ENCODE measurements around the gene DLL4. TPM values are rescaled to one million over a fixed set of nuclear protein-coding genes. Genes with fewer than 3 reads are reported as not detected.

Gene DLL4
- total and polyA plus RNA-seq, 2 donors (not counting 1 experiment from before 2014, with no cell fraction given): 0.07 to 0.30 TPM

GRCh38 chr15:40940296-40940801, 11.2 kb downstream of the DLL4 start:
- no peaks in the 10 kb centered on the region for H3K36me3 ChIP-seq (replicated peaks in 1 of 2; ENCODE audit: control extremely low read depth in 1 of 2, control insufficient read depth in 1 of 2, extremely low read depth in 1 of 2, insufficient read depth in 2 of 2, low read length in 1 of 2)
- 15% methylated on average over 12 of the region's 15 CpGs for whole genome bisulfite sequencing (ENCODE audit: insufficient coverage)
- Mint-ChIP-seq H3K4me1 (peaks cover 36% of the 10 kb centered on the region), H3K4me3 (peak overlapping the region; percentile 75), H3K9me3 (ENCODE audit: insufficient read depth) (no peaks in the 10 kb centered on the region), H3K27ac (peak overlapping the region; percentile 75), H3K27me3 (no peaks in the 10 kb centered on the region)
- peak overlapping the region; percentile 99 for H3K4me2 ChIP-seq (replicated peaks; ENCODE audit: low read depth, low read length, poor library complexity, severe bottlenecking)
- ATAC-seq (ENCODE audit: low read depth) (no peak), DNase-seq (peak; percentile 35)
- intact Hi-C loops (cut with micrococcal nuclease): loop anchor here (2.0 to 5.0 kb wide), 2 partner anchors 14 to 82 kb away; no protein-coding TSS in a partner anchor
- H2AFZ ChIP-seq (ENCODE audit: insufficient read depth, low read depth, low read length, poor library complexity, severe bottlenecking): peak overlapping the region; percentile 96
- CTCF ChIA-PET: interaction anchor here (0.6 to 5.7 kb wide), 11 partner anchors 11 to 308 kb away, joined by 3 to 69 read pairs (median 9); partner anchors contain the start of genes CHAC1, DLL4 and VPS18
- H3K4me1 ChIP-seq (ENCODE audit: control insufficient read depth in 2 of 2, insufficient read depth in 2 of 2, low read length in 2 of 2): peaks cover 31 to 35% of the 10 kb centered on the region in 2 donors
- no peaks in the 10 kb centered on the region for H3K9me3 ChIP-seq (ENCODE audit: control extremely low read depth in 1 of 3, control insufficient read depth in 2 of 3, insufficient read depth in 1 of 3, low read length in 2 of 3)
- H3K27me3 ChIP-seq (replicated peaks in 1 of 4; ENCODE audit: control extremely low read depth in 1 of 4, control insufficient read depth in 3 of 4, insufficient read depth in 4 of 4, low read length in 3 of 4): no peaks in the 10 kb centered on the region
- H3K27ac ChIP-seq (ENCODE audit: low read length in 2 of 2): peak overlapping the region in 1 of 2 donors; percentile 32
- H4K20me1 ChIP-seq (ENCODE audit: control insufficient read depth, insufficient read depth, low read length, poor library complexity, severe bottlenecking): no peaks in the 10 kb centered on the region
- no peaks in the 10 kb centered on the region for H3K79me2 ChIP-seq (ENCODE audit: control insufficient read depth, insufficient read depth, low read length)
- POLR2A ChIA-PET: interaction anchor here (4.0 kb wide), 1 partner anchor 13 kb away, joined by 20 read pairs; the partner anchor contains the start of gene CHAC1
- TF ChIP-seq CTCF (IDR thresholded peaks at IDR 0.05) (no peak), EZH2 (IDR thresholded peaks at IDR 0.05; ENCODE audit: borderline replicate concordance, insufficient read depth, low read depth, low read length, poor library complexity, severe bottlenecking) (no peak)
- H3K4me3 ChIP-seq (ENCODE audit: control extremely low read depth in 1 of 5, extremely low read depth in 1 of 5, insufficient read depth in 1 of 5, low read depth in 2 of 5, low read length in 4 of 5): no peak overlapping the region
- no peak overlapping the region for H3K9ac ChIP-seq (ENCODE audit: low read length)

- Histone ChIP-seq H3K27me3 (replicated peaks in 1 of 4; ENCODE audit: control extremely low read depth in 1 of 4, control insufficient read depth in 3 of 4, insufficient read depth in 4 of 4, low read length in 3 of 4) (no peaks in the 10 kb centered on the region), H3K4me3 (ENCODE audit: control extremely low read depth in 1 of 5, extremely low read depth in 1 of 5, insufficient read depth in 1 of 5, low read depth in 2 of 5, low read length in 4 of 5) (peak overlapping the region in 3 of 5 experiments; percentile 69 to 78 (median 72)), H3K4me2 (replicated peaks; ENCODE audit: low read depth, low read length, poor library complexity, severe bottlenecking) (peak overlapping the region; percentile 99), H3K27ac (ENCODE audit: low read length in 2 of 2) (no peak overlapping the region), H3K79me2 (ENCODE audit: control insufficient read depth, insufficient read depth, low read length) (no peaks in the 10 kb centered on the region), H3K9ac (ENCODE audit: low read length) (peak overlapping the region; percentile 78), H4K20me1 (ENCODE audit: control insufficient read depth, insufficient read depth, low read length, poor library complexity, severe bottlenecking) (no peaks in the 10 kb centered on the region), H2AFZ (ENCODE audit: insufficient read depth, low read depth, low read length, poor library complexity, severe bottlenecking) (peak overlapping the region; percentile 96), H3K9me3 (ENCODE audit: control extremely low read depth in 1 of 3, control insufficient read depth in 2 of 3, insufficient read depth in 1 of 3, low read length in 2 of 3) (no peaks in the 10 kb centered on the region), H3K36me3 (replicated peaks in 1 of 2; ENCODE audit: control extremely low read depth in 1 of 2, control insufficient read depth in 1 of 2, extremely low read depth in 1 of 2, insufficient read depth in 2 of 2, low read length in 1 of 2) (no peaks in the 10 kb centered on the region), H3K4me1 (ENCODE audit: control insufficient read depth in 2 of 2, insufficient read depth in 2 of 2, low read length in 2 of 2) (peaks cover 31 to 35% of the 10 kb centered on the region in 2 donors)
- peaks cover 39% of the 10 kb centered on the region for H3K4me1 Mint-ChIP-seq
- ChIA-PET POLR2A (interaction anchor here (1.4 to 4.0 kb wide), 2 partner anchors 12 to 34 kb away, joined by 7 to 20 read pairs; partner anchors contain the start of gene CHAC1), CTCF (interaction anchor here (0.5 to 5.7 kb wide), 16 partner anchors 12 to 280 kb away, joined by 3 to 69 read pairs (median 8); partner anchors contain the start of genes CHAC1, DLL4 and VPS18)
- no peak for DNase-seq
- no peak for TF ChIP-seq CTCF (IDR thresholded peaks at IDR 0.05)
- no peak for TF ChIP-seq EZH2 (IDR thresholded peaks at IDR 0.05; ENCODE audit: borderline replicate concordance, insufficient read depth, low read depth, low read length, poor library complexity, severe bottlenecking)
- peaks cover 3% of the 10 kb centered on the region for H3K27me3 Mint-ChIP-seq
- intact Hi-C loops (cut with micrococcal nuclease): loop anchor here (1.0 to 5.0 kb wide), 3 partner anchors 14 to 81 kb away; no protein-coding TSS in a partner anchor
- H3K27ac Mint-ChIP-seq: peak overlapping the region; percentile 75
- peak overlapping the region; percentile 75 for H3K4me3 Mint-ChIP-seq
- WGBS (ENCODE audit: insufficient coverage): 61% methylated on average over 7 of the region's 7 CpGs
- H3K9me3 Mint-ChIP-seq (ENCODE audit: insufficient read depth): no peaks in the 10 kb centered on the region
- ATAC-seq (ENCODE audit: low read depth): no peak
These were observed 12.0 kb downstream of the DLL4 start for GRCh38 chr15:40941068-40941527.
